HEK293T (cell line): ENCODE results near the gene MYH6.

Experiments used
- CTBP1 ChIP-seq: fragments of 450-650 bp; IDR thresholded peaks from 2 replicates; pipeline ENCODE4 v1.6.1; 2016; ENCODE audit warnings: borderline replicate concordance
- ELF4 ChIP-seq: fragments of 450-650 bp; IDR thresholded peaks from 2 replicates; pipeline ENCODE4 v1.6.1; 2017; ENCODE audit warnings: antibody characterized with exemption
- FOXA1 ChIP-seq: fragments of 450-650 bp; IDR thresholded peaks from 2 replicates; pipeline ENCODE4 v1.6.1; 2016; ENCODE audit warnings: mild to moderate bottlenecking
- FOXK2 ChIP-seq: fragments of 450-650 bp; IDR thresholded peaks from 2 replicates; pipeline ENCODE4 v1.6.1; 2016; ENCODE audit warnings: mild to moderate bottlenecking
- HDGF ChIP-seq: fragments of 450-650 bp; IDR thresholded peaks from 2 replicates; pipeline ENCODE4 v1.6.1; 2017; ENCODE audit warnings: antibody characterized with exemption, borderline replicate concordance
- NFRKB ChIP-seq: fragments of 450-650 bp; IDR thresholded peaks from 2 replicates; pipeline ENCODE4 v1.6.1; 2016; ENCODE audit warnings: mild to moderate bottlenecking, moderate library complexity
- SP1 ChIP-seq: fragments of 450-650 bp; IDR thresholded peaks from 2 replicates; pipeline ENCODE4 v1.6.1; 2017
- TARDBP ChIP-seq: fragments of 450-650 bp; IDR thresholded peaks from 2 replicates; pipeline ENCODE4 v1.6.1; 2016
- ZNF384 ChIP-seq: fragments of 450-650 bp; IDR thresholded peaks from 2 replicates; pipeline ENCODE4 v1.6.1; 2016

GRCh38 chr14:23403908-23404307 is 4.2 kb downstream of the MYH6 start:
- TF ChIP-seq CTBP1 (no peak), FOXK2 (no peak), TARDBP (no peak), ELF4 (no peak), HDGF (no peak), SP1 (no peak), ZNF384 (no peak), NFRKB (no peak), FOXA1 (no peak)
